ENCODE measurements around the gene BST2. TPM values are rescaled to one million over a fixed set of nuclear protein-coding genes. Genes with fewer than 3 reads are reported as not detected.

The BST2 gene
- total RNA-seq, 6 donors from 2014 or later, result 30.4 to 197 (median 74.1) TPM

GRCh38 chr19:17448131-17448967 is 42.9 kb upstream of the BST2 start, which contains the start of gene TMEM221:
Gene TMEM221 (minus strand): TSS chr19:17448668. CDS start chr19:17448462, 206 bp downstream.
- peak within 1 kb of the TSS; percentile 18 to 55 (median 45) for H3K4me3 ChIP-seq
- no peak within 1 kb of the TSS for H3K27ac ChIP-seq
- no peaks in the 10 kb centered on the region for H3K9me3 ChIP-seq
- 3 to 9% methylated on average over 20 to 26 of the region's 81 CpGs for WGBS, 2 donors
- peaks cover 7 to 15% (median 8%) of the 10 kb centered on the region in 4 donors for H3K4me1 ChIP-seq
- no peak for TF ChIP-seq POLR2AphosphoS5 (IDR thresholded peaks at IDR 0.05)
- no peak for TF ChIP-seq EP300 (IDR thresholded peaks at IDR 0.05)
- TF ChIP-seq CTCF (IDR thresholded peaks at IDR 0.05), result peak in 5 of 6 experiments; percentile 15 to 56 (median 24)
- TF ChIP-seq POLR2A (IDR thresholded peaks at IDR 0.05), result no peak
- peaks cover 0 to 7% (median 3%) of the 10 kb centered on the region in 4 donors for H3K27me3 ChIP-seq
- peak in 1 of 2 donors; percentile 91 for DNase-seq
- no peaks in the 10 kb centered on the region for H3K36me3 ChIP-seq
- ATAC-seq (ENCODE audit: low FRiP score in 2 of 2), result peak; percentile 60 to 88

GRCh38 chr19:17447704-17448130 is 42.3 kb upstream of the BST2 start:
- Histone ChIP-seq H3K27ac (no peak overlapping the region), H3K36me3 (no peaks in the 10 kb centered on the region), H3K9me3 (no peaks in the 10 kb centered on the region), H3K27me3 (peaks cover 0 to 7% (median 3%) of the 10 kb centered on the region in 4 donors), H3K4me3 (peak overlapping the region in 3 of 4 donors; percentile 36 to 55 (median 54)), H3K4me1 (peaks cover 6 to 13% (median 8%) of the 10 kb centered on the region in 4 donors)
- TF ChIP-seq CTCF (IDR thresholded peaks at IDR 0.05), result no peak
- TF ChIP-seq EP300 (IDR thresholded peaks at IDR 0.05), result no peak
- TF ChIP-seq POLR2AphosphoS5 (IDR thresholded peaks at IDR 0.05), result no peak
- no peak for TF ChIP-seq POLR2A (IDR thresholded peaks at IDR 0.05)
- peak in 1 of 2 donors; percentile 6 for ATAC-seq (ENCODE audit: low FRiP score in 2 of 2)
- DNase-seq, result no peak
- WGBS, 2 donors, result 37% methylated on average over 5 of the region's 5 CpGs

GRCh38 chr19:17445526-17446165 is 40.2 kb upstream of the BST2 start:
- no peaks in the 10 kb centered on the region for H3K36me3 ChIP-seq
- DNase-seq (no peak), ATAC-seq (ENCODE audit: low FRiP score in 2 of 2) (no peak)
- peaks cover 6 to 13% (median 8%) of the 10 kb centered on the region in 4 donors for H3K4me1 ChIP-seq
- 94 to 95% methylated on average over 1 of the region's 1 CpG for WGBS, 2 donors
- no peak overlapping the region for H3K4me3 ChIP-seq
- H3K27me3 ChIP-seq, result peaks cover 0 to 7% (median 3%) of the 10 kb centered on the region in 4 donors
- no peak overlapping the region for H3K27ac ChIP-seq
- H3K9me3 ChIP-seq, result no peaks in the 10 kb centered on the region
- TF ChIP-seq EP300 (IDR thresholded peaks at IDR 0.05) (no peak), POLR2A (IDR thresholded peaks at IDR 0.05) (no peak), POLR2AphosphoS5 (IDR thresholded peaks at IDR 0.05) (no peak), CTCF (IDR thresholded peaks at IDR 0.05) (no peak)

GRCh38 chr19:17441241-17442021 is 36.0 kb upstream of the BST2 start:
- peak in 1 of 6 experiments; percentile 30 for TF ChIP-seq CTCF (IDR thresholded peaks at IDR 0.05)
- no peak for TF ChIP-seq EP300 (IDR thresholded peaks at IDR 0.05)
- TF ChIP-seq POLR2A (IDR thresholded peaks at IDR 0.05), result no peak
- no peak overlapping the region for H3K27ac ChIP-seq
- H3K4me1 ChIP-seq, result no peaks in the 10 kb centered on the region
- no peaks in the 10 kb centered on the region for H3K36me3 ChIP-seq
- no peak for DNase-seq
- 60 to 66% methylated on average over 8 of the region's 8 CpGs for WGBS, 2 donors
- no peaks in the 10 kb centered on the region for H3K27me3 ChIP-seq
- no peak overlapping the region for H3K4me3 ChIP-seq
- ATAC-seq (ENCODE audit: low FRiP score in 2 of 2), result peak in 1 of 2 donors; percentile 61
- H3K9me3 ChIP-seq, result no peaks in the 10 kb centered on the region

Data from upper lobe of left lung (tissue), 6 donors.